ENCODE results near the gene ZNF692.
A peak's percentile ranks its signal among the peaks of the same experiment; 100 is the strongest.
"Not testable (repeated sequence)": the region's sequence is repeated elsewhere in the genome, so short reads cannot be mapped to it uniquely, and the experiment has no call there.

The ZNF692 gene

DNA sequence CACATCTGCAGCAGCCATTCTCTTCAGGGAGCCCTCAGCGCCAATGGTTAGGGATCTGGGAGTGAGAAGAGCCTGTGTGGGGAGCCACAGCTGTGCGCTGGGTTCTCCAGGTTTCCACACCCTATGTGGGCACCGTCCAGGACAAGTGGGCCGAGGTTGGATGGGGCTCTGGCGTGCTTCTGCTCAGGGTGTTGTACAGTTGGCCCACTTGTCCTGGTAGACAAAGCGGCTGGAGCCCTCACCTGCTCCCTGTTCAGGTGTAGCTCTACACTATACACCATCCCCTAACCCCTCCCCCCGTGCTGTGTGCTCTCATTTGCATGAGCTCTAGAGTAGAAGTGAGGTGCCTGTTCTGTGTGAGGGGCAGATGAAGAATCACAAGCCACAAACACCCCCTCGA, 45.3 kb downstream of the ZNF692 start:
- peaks cover 33% of the 10 kb centered on the region for H3K4me1 Mint-ChIP-seq
- no peak overlapping the region for H3K27ac Mint-ChIP-seq (ENCODE audit: low read depth)
- ATAC-seq (replicated peaks; ENCODE audit: extremely low read depth, poor library complexity, severe bottlenecking) = no peak
- H3K9me3 Mint-ChIP-seq = no peaks in the 10 kb centered on the region
- H3K36me3 Mint-ChIP-seq (ENCODE audit: insufficient read depth) = peaks cover 9% of the 10 kb centered on the region
- no peak overlapping the region for H3K4me3 Mint-ChIP-seq
- H3K27me3 Mint-ChIP-seq = no peaks in the 10 kb centered on the region
- DNase-seq (ENCODE audit: low spot score in 2 of 2) = no peak

DNA sequence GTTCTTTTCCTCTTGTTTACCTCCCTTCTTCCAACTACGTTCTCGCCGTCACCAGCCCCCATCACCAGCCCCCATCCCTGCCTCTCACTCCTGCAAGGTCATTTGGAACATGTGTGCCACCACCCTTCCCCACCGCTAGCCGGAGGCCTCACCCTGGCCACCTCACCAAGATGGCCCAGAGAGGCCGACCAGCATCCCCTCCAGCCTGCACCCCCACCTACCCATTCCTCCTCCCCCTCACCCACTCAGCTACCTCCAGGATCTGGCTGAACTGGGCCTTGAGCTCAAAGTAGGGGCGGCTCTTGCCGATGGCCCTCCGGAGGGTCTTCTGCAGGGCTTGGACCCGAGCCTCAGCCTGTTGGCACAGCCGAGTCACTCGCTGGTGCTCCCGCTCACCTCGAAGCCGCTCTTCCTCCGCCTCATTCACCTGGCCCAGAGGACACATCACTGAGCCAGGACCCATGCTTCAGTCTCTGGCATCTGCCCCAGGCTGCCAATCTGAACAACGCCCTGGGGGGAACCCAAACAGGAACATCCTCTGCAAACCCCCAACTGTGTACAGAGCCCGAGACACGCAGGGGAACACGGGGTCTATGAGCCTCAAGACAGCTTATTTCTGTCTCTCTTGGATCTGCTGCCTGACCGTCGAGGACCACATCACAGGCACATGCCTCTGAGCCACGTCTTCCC, 46.0 kb downstream of the ZNF692 start:
- peaks cover 9% of the 10 kb centered on the region for H3K36me3 Mint-ChIP-seq (ENCODE audit: insufficient read depth)
- H3K27ac Mint-ChIP-seq (ENCODE audit: low read depth) = no peak overlapping the region
- no peaks in the 10 kb centered on the region for H3K27me3 Mint-ChIP-seq
- H3K4me1 Mint-ChIP-seq = peaks cover 27% of the 10 kb centered on the region
- ATAC-seq (replicated peaks; ENCODE audit: extremely low read depth, poor library complexity, severe bottlenecking) = no peak
- no peaks in the 10 kb centered on the region for H3K9me3 Mint-ChIP-seq
- no peak for DNase-seq (ENCODE audit: low spot score in 2 of 2)
- H3K4me3 Mint-ChIP-seq = no peak overlapping the region

DNA sequence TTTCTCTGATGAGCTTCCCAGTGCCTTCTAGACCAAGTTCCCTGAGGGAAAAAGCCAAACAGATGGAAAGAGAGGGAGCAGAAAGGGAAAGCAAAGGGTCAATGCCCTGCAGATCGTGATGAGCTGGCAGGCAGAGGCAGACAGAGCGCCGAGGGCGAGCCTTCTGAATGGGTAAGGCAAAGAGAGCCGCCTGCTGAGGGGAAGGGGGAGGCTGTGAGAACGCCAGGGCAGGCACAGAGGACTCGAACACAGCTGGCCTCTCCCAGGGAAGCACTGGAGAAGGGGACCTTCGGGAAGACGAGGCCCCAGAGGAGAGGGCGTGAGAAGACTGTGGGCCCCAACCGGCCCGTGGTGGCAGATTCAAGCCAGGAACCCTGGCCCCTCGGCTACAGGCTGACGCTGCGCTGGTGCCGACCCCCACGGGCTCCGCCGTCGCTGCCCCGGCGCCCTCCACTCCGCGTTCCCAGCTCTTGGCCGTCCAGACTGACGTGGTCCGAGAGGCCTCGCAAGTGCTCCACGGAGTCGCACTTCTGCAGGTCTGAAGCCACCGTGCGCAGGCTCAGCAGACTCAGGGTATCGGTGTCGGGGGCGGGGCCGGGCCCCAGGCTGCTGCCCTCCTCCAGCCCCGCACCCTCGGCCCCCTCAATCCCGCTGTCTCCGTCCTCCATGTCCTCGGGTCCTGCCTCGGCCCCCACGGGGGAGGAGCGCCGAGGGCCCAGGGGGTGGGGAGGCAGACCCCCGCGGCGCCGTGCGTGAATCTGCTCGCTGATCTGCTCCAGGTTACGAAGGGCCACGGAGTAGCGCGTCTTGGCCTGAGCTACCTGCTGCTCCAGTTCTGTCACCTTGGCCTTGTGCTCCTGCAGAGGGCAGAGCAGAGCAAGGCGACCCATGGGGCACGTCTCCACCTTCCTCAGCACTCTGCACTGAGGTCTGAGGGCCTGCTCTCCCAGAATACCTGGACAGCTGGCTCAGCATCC, 47.1 kb downstream of the ZNF692 start:
- Mint-ChIP-seq H3K36me3 (ENCODE audit: insufficient read depth) (peaks cover 7% of the 10 kb centered on the region), H3K27me3 (no peaks in the 10 kb centered on the region), H3K4me3 (no peak overlapping the region), H3K9me3 (no peaks in the 10 kb centered on the region), H3K4me1 (peaks cover 16% of the 10 kb centered on the region), H3K27ac (ENCODE audit: low read depth) (no peak overlapping the region)
- no peak for ATAC-seq (replicated peaks; ENCODE audit: extremely low read depth, poor library complexity, severe bottlenecking)
- DNase-seq (ENCODE audit: low spot score in 2 of 2) = no peak

DNA sequence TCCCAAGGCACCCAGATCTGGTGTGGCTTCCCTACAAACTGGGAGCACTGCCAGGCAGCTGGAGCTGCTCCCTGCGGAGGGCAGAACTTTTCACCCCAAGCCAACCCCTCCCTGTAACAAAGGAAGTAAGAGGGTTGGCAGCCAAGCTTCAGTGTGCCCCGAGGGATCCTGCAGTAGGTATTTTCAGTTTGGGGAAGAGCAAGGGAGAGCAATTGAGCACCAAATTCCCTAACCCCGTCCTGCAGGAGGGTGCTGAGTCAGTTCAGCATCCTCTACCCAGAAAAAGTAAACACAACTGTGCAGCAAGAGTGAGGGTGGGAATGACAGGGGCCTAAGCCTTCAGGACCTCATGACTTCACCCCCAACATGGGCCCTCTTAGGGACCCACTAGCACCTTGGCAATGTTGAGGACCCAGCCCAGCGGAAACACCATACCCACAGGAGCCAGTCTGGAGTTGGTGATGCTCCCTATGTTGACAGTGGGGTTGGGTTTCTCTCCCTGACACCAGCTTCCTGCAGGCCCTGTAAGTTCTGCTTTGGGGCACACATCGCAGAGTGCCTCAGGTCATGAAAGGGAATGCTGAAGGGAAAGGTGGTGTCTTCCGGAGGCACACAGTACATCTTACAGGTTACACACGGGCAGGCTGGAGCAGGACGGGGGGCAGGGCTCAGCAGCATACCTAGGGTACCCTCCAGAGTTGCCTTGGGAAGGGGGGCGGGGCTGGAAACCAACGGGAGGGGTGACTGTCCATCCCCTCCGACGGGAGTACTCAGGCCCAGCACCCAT, 48.0 kb downstream of the ZNF692 start:
- no peaks in the 10 kb centered on the region for H3K27me3 Mint-ChIP-seq
- H3K36me3 Mint-ChIP-seq (ENCODE audit: insufficient read depth) = peaks cover 6% of the 10 kb centered on the region
- no peak overlapping the region for H3K4me3 Mint-ChIP-seq
- peaks cover 11% of the 10 kb centered on the region for H3K4me1 Mint-ChIP-seq
- no peak for ATAC-seq (replicated peaks; ENCODE audit: extremely low read depth, poor library complexity, severe bottlenecking)
- no peak for DNase-seq (ENCODE audit: low spot score in 2 of 2)
- H3K27ac Mint-ChIP-seq (ENCODE audit: low read depth) = no peak overlapping the region
- H3K9me3 Mint-ChIP-seq = no peaks in the 10 kb centered on the region

DNA sequence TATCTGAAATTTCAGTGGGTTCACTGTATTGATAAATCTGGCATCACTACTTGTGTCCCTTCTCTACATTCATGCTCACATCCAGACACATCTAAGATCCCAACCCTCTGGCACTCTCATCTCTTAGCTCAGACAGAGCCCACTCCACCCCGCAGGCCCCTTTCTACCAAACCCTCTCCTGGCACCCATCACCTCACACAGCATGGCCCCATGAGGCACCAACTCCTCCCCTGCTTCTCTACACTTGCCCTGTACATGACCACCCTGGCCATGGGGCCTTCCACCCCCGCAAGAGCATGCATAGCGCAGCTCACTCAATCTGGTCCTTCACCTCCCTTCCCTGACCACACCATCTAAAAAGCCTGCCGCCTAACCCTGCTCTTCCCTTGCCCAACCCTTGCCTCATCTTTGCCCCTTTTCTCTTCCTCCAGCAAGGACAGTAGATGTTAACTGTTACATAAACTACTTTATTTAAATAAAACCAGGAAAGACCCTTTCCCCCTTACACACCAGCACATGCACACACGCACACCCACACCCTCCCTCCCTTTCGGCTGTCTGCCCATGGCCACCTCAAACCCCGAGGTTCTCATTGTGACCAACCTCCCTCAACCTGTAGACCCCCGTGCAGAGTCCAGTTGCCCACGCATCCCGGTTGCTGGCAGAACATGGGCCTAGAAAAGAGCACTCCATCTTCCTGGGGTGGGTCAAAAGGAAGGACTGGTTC, 48.7 kb downstream of the ZNF692 start:
- peak overlapping the region; percentile 3 for H3K27ac Mint-ChIP-seq (ENCODE audit: low read depth)
- no peaks in the 10 kb centered on the region for H3K9me3 Mint-ChIP-seq
- H3K36me3 Mint-ChIP-seq (ENCODE audit: insufficient read depth) = peaks cover 4% of the 10 kb centered on the region
- H3K4me3 Mint-ChIP-seq = no peak overlapping the region
- H3K4me1 Mint-ChIP-seq = peaks cover 6% of the 10 kb centered on the region
- H3K27me3 Mint-ChIP-seq = no peaks in the 10 kb centered on the region
- DNase-seq (ENCODE audit: low spot score in 2 of 2) (no peak), ATAC-seq (replicated peaks; ENCODE audit: extremely low read depth, poor library complexity, severe bottlenecking) (no peak)

DNA sequence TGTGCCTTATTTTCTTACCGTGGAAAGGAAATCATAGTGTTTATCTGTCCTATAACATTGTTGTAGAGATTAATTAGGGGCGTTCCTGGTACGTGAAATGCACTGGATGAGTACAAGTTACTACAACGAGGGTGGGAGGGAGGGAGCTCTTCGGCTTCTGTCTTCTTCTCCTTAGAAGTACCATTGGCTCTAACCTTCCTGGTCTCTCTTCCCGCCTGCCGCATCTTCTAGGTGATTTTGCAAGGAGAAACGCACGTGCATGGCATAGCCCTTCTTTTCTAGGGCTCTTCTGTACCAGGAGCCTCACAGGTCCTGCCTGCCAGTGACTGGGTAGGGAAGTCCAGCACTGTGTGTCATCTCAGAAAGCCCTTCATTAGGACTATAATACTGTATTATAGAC, 50.0 kb downstream of the ZNF692 start:
- Mint-ChIP-seq H3K4me3 (no peak overlapping the region), H3K4me1 (peaks cover 6% of the 10 kb centered on the region), H3K9me3 (no peaks in the 10 kb centered on the region), H3K36me3 (ENCODE audit: insufficient read depth) (peaks cover 4% of the 10 kb centered on the region), H3K27me3 (peaks cover 4% of the 10 kb centered on the region), H3K27ac (ENCODE audit: low read depth) (no peak overlapping the region)
- no peak for ATAC-seq (replicated peaks; ENCODE audit: extremely low read depth, poor library complexity, severe bottlenecking)
- DNase-seq (ENCODE audit: low spot score in 2 of 2) = no peak

DNA sequence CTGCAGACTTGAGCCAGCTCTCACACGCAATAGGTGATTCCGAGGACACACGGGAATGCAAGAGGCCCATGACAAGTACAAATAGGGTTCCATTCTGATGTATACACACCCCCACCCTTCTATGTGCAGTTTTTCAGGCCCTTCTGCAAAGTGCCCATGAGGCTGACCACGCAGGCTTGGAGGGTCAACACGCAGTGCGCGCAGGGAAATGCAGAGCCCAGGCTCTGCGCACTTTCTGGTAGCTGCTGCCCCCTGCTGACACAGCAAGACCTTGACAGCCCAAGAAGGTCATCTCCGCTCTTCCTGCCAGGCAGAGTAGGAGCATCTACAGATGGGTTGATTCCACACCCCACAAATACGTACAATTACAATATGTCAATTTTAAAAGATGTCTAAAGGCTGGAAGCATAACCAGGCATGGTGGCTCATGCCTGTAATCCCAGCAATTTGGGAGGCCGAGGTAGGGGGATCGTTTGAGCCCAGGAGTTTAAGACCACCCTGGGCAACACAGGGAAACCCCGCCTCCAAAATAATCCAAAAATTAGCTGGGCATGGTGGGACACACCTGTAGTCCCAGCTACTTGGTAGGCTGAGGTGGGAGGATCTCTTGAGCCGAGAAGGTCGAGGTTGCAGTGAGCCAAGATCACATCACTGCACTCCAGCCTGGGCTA, 51.7 kb downstream of the ZNF692 start:
- H3K36me3 Mint-ChIP-seq (ENCODE audit: insufficient read depth) = peaks cover 4% of the 10 kb centered on the region
- H3K27ac Mint-ChIP-seq (ENCODE audit: low read depth) = no peak overlapping the region
- ATAC-seq (replicated peaks; ENCODE audit: extremely low read depth, poor library complexity, severe bottlenecking) = no peak
- peaks cover 13% of the 10 kb centered on the region for H3K27me3 Mint-ChIP-seq
- H3K4me3 Mint-ChIP-seq = no peak overlapping the region
- H3K9me3 Mint-ChIP-seq = no peaks in the 10 kb centered on the region
- H3K4me1 Mint-ChIP-seq = peaks cover 6% of the 10 kb centered on the region
- no peak for DNase-seq (ENCODE audit: low spot score in 2 of 2)

DNA sequence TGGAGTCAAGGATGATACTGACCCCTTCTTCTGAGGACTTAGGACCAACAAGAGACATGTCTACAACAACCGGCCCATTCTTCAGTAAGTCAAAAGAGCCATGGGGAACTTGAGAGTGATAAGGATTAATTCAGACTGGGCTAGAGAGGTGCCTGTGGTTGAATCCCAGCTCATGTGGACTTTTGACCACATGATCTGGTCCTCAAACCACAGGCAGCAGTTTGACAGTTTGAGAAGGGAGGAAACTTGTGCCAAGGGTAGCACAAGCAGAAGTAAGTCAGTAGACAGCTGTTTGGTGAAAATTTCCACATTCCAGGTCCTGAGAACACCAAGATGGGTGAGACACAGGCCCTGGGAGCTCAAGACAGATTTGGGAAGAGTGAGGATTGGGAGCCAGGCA, 53.0 kb downstream of the ZNF692 start:
- no peak for DNase-seq (ENCODE audit: low spot score in 2 of 2)
- Mint-ChIP-seq H3K27me3 (peaks cover 26% of the 10 kb centered on the region), H3K4me1 (no peaks in the 10 kb centered on the region), H3K36me3 (ENCODE audit: insufficient read depth) (peaks cover 4% of the 10 kb centered on the region), H3K27ac (ENCODE audit: low read depth) (no peak overlapping the region), H3K9me3 (no peaks in the 10 kb centered on the region), H3K4me3 (no peak overlapping the region)
- no peak for ATAC-seq (replicated peaks; ENCODE audit: extremely low read depth, poor library complexity, severe bottlenecking)

DNA sequence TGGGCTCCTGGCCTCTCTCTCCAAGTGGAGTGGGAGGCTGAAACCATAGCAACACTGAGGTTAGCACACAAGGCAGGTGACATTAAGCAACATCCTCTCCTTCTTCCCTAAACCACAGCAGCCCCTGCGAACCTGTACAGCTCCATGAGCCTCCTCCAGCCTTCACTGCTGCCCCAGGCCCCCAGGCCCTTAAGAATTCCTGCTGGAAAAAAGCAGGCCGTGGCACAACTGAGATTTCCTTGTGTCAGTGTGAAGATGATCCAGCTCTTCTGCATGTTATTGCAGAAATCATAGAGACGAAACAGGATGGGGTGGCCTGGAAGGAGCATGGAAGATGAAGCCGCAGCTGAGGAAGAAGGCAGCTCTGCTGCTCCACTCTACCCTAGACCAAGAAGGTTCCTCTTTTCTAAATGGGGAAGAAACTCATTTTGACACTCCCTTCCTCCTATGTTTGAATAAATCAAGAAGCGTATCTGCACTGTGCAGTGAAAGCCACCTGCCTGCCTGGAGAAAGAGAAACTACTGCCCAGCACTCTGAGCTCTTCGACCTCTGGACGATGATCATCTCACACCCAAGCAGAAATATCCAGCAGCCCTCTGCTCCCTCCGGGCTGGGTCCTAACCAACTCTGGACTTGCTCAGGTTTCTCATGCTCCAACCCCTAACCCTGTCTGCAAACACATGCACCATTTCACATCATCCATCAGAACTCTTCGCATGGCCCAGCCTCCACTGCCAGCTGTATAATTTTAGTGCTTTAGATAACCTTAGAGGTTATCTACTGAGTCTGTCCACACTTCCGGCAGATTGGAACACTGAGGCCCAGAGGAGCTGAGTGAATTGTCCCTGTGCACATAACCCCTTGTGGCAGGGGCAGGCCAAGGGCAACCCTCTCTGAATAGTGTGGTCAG, 53.9 kb downstream of the ZNF692 start:
- ATAC-seq (replicated peaks; ENCODE audit: extremely low read depth, poor library complexity, severe bottlenecking) = peak; percentile 46
- no peak overlapping the region for H3K4me3 Mint-ChIP-seq

DNA sequence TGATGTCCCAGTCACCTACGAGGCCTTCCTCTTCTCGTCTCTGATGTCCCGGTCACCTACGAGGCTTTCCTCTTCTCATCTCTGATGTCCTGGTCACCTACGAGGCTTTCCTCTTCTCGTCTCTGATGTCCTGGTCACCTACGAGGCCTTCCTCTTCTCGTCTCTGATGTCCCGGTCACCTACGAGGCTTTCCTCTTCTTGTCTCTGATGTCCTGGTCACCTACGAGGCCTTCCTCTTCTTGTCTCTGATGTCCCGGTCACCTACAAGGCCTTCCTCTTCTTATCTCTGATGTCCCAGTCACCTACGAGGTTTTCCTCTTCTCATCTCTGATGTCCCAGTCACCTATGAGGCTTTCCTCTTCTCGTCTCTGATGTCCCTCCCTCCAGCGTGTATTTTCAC, 55.4 kb downstream of the ZNF692 start:
- not testable (repeated sequence) for ATAC-seq (replicated peaks; ENCODE audit: extremely low read depth, poor library complexity, severe bottlenecking); H3K36me3 Mint-ChIP-seq (ENCODE audit: insufficient read depth); DNase-seq (ENCODE audit: low spot score in 2 of 2); H3K9me3 Mint-ChIP-seq; H3K4me3 Mint-ChIP-seq; H3K27ac Mint-ChIP-seq (ENCODE audit: low read depth); H3K4me1 Mint-ChIP-seq
- peaks cover 50% of the 10 kb centered on the region for H3K27me3 Mint-ChIP-seq

More for the DNA sequence above, 53.9 kb downstream of the ZNF692 start:
- no peak for DNase-seq (ENCODE audit: low spot score in 2 of 2)
- Mint-ChIP-seq H3K27ac (ENCODE audit: low read depth) (no peak overlapping the region), H3K27me3 (peaks cover 35% of the 10 kb centered on the region), H3K9me3 (no peaks in the 10 kb centered on the region), H3K36me3 (ENCODE audit: insufficient read depth) (peaks cover 4% of the 10 kb centered on the region), H3K4me1 (no peaks in the 10 kb centered on the region)

DNA sequence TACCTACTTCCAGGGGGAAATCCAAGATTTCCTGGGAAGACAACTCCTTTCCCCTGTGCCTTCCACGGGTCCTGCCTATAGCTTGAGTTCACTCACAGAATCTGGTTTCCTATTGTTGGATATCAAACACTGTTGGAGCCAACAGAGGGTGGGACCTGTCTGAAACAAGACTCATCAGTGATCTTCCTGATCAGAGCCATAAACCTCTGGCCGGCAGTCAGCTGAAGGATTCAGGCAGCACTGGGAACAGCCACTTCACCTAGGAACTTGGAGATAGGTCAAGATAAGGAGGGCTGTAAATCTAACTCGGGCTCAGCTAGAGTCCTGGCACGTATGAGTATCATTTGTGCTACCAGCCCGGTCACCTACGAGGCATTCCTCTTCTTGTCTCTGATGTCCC, 56.4 kb downstream of the ZNF692 start:
- H3K4me1 Mint-ChIP-seq = no peaks in the 10 kb centered on the region
- peaks cover 61% of the 10 kb centered on the region for H3K27me3 Mint-ChIP-seq
- DNase-seq (ENCODE audit: low spot score in 2 of 2) (no peak), ATAC-seq (replicated peaks; ENCODE audit: extremely low read depth, poor library complexity, severe bottlenecking) (no peak)
- H3K36me3 Mint-ChIP-seq (ENCODE audit: insufficient read depth) = no peaks in the 10 kb centered on the region
- H3K4me3 Mint-ChIP-seq = no peak overlapping the region
- H3K27ac Mint-ChIP-seq (ENCODE audit: low read depth) = no peak overlapping the region
- H3K9me3 Mint-ChIP-seq = no peaks in the 10 kb centered on the region

Data from central memory CD8-positive, alpha-beta T cell (primary cell).